ENCODE data around the gene SNAPC3. TPM values are rescaled to one million over a fixed set of nuclear protein-coding genes. Genes with fewer than 3 reads are reported as not detected.
A peak's percentile ranks its signal among the peaks of the same experiment; 100 is the strongest.
"Not testable (repeated sequence)": the region's sequence is repeated elsewhere in the genome, so short reads cannot be mapped to it uniquely, and the experiment has no call there.

SNAPC3 gene
- 10 to 100 TPM; 39.4 to 46.5 TPM for total RNA-seq

DNA sequence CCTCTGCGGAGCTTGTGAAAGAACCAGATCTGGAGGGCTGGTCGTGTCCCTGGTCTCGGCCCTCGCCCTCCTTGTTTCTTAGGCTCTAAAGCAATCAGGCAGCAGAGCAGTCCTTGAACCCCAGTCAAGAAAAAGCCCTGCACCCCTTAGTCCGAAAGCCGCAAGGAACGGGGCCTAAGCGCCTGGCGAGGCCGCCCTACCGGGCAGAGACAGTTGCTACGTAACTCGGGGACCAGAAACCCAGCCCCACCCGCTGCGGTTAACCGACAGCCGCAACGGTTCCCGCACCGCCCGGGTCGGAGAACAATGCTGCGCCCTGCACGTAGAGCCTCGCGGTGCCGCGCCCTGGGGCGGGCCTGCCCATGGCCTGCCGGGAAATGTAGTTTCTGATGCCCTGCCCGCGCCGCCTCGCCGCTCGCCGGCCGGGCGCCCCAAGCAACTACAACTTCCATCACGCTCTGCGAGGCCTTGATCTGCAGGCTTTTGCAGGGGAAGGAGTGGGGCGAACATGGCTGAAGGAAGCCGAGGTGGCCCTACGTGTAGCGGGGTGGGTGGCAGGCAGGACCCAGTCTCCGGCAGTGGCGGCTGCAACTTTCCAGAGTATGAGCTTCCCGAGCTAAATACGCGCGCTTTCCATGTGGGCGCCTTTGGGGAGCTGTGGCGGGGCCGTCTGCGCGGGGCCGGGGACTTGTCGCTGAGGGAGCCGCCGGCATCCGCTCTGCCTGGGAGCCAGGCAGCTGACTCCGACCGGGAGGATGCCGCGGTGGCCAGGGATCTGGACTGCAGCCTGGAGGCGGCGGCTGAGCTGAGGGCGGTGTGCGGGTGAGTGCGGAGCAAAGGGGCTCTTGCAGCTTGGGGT lies at the start of gene SNAPC3:
TSS of gene SNAPC3 (plus strand) at position 505 of the 859 bp plus-strand sequence. CDS start at position 509, 4 bp downstream.
- TF ChIP-seq, protein P1, sequence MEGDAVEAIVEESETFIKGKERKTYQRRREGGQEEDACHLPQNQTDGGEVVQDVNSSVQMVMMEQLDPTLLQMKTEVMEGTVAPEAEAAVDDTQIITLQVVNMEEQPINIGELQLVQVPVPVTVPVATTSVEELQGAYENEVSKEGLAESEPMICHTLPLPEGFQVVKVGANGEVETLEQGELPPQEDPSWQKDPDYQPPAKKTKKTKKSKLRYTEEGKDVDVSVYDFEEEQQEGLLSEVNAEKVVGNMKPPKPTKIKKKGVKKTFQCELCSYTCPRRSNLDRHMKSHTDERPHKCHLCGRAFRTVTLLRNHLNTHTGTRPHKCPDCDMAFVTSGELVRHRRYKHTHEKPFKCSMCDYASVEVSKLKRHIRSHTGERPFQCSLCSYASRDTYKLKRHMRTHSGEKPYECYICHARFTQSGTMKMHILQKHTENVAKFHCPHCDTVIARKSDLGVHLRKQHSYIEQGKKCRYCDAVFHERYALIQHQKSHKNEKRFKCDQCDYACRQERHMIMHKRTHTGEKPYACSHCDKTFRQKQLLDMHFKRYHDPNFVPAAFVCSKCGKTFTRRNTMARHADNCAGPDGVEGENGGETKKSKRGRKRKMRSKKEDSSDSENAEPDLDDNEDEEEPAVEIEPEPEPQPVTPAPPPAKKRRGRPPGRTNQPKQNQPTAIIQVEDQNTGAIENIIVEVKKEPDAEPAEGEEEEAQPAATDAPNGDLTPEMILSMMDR (IDR thresholded peaks at IDR 0.05) = no peak
- peak; percentile 71 for DNase-seq (ENCODE audit: low spot score)
- Histone ChIP-seq H3K4me1 (ENCODE audit: control insufficient read depth in 1 of 2, low read depth in 2 of 2) (peaks cover 10 to 37% of the 10 kb centered on the region in 2 donors), H3K27ac (peak within 1 kb of the TSS; percentile 78 to 86), H3K36me3 (peaks cover 10% of the 10 kb centered on the region), H3K4me3 (peak within 1 kb of the TSS; percentile 94), H3K27me3 (replicated peaks; ENCODE audit: insufficient read depth) (no peaks in the 10 kb centered on the region), H3K9me3 (no peaks in the 10 kb centered on the region)
- peak; percentile 92 for ATAC-seq (ENCODE audit: insufficient number of reproducible peaks, low FRiP score, low read depth)

DNA sequence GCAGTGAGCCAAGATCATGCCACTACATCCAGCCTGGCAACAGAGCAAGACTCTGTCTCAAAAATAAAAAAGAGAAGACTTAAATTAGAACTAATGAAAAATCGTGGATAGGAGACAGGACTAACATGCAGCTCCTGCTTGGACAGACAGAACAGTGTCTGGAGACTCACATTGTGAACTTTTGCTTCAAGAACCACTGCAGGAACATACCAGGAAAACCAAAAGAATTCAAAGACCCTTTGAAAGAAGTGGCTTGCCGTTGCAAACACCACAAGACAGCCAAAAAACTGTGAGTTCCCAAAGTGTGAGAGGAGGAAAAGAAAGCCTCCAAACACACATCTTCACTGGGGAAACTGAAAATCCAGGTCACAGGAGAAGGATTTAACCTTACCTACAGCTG lies 48.8 kb upstream of the SNAPC3 start:
- Histone ChIP-seq H3K4me1 (ENCODE audit: control insufficient read depth in 1 of 2, low read depth in 2 of 2) (peaks cover 7 to 39% of the 10 kb centered on the region in 2 donors), H3K4me3 (no peak overlapping the region), H3K27ac (peak overlapping the region; percentile 38 to 51), H3K9me3 (no peaks in the 10 kb centered on the region), H3K36me3 (no peaks in the 10 kb centered on the region), H3K27me3 (replicated peaks; ENCODE audit: insufficient read depth) (no peaks in the 10 kb centered on the region)
- ATAC-seq (ENCODE audit: insufficient number of reproducible peaks, low FRiP score, low read depth) (no peak), DNase-seq (ENCODE audit: low spot score) (no peak)
- TF ChIP-seq, protein P1 (IDR thresholded peaks at IDR 0.05) = no peak

DNA sequence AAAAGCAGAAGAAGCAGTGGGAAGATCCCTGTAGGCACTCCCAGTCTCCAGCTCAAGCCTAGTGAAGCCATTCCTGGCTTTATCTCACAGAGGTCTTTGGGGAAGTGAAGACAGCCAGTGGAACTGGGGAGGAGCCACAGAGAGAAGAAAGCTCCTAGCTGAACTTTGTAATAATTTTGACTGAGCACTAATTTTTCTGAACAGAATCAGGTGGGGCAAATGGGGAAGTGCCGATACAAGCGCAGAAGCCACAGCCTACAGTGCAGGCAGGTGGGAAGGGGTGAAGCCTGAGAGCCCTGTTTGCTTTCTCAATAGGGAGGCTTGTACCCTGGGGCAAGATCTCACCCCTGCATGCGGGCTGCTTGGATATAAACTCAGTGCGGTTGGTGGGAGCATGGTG lies 48.4 kb upstream of the SNAPC3 start:
- Histone ChIP-seq H3K27me3 (replicated peaks; ENCODE audit: insufficient read depth) (no peaks in the 10 kb centered on the region), H3K36me3 (no peaks in the 10 kb centered on the region), H3K4me1 (ENCODE audit: control insufficient read depth in 1 of 2, low read depth in 2 of 2) (peaks cover 7 to 39% of the 10 kb centered on the region in 2 donors), H3K4me3 (no peak overlapping the region), H3K27ac (peak overlapping the region; percentile 38 to 51), H3K9me3 (no peaks in the 10 kb centered on the region)
- ATAC-seq (ENCODE audit: insufficient number of reproducible peaks, low FRiP score, low read depth) (no peak), DNase-seq (ENCODE audit: low spot score) (no peak)
- TF ChIP-seq, protein P1 (IDR thresholded peaks at IDR 0.05) = no peak

DNA sequence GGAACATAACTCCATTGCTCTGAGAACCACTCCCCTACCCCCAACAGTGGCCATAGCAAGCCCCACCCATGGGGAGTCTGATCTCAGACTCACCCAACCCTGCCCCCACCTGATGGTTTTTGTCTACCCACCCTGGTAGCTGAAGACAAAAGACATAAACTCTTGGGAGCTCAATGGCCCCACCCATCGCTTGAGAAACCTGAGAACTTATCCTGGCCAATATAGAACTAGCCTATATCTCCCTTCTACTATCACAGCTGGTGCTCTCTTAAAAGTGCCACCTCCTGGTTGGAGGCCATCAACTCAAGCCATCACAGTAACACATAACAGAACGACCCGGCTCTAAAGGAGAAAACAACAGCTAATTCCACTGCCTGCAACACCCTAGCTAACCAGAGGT lies 47.9 kb upstream of the SNAPC3 start:
- no peak overlapping the region for H3K4me3 ChIP-seq
- H3K27ac ChIP-seq = no peak overlapping the region
- TF ChIP-seq, protein P1 (IDR thresholded peaks at IDR 0.05) = no peak
- H3K4me1 ChIP-seq (ENCODE audit: control insufficient read depth in 1 of 2, low read depth in 2 of 2) = peaks cover 7 to 39% of the 10 kb centered on the region in 2 donors
- DNase-seq (ENCODE audit: low spot score) (no peak), ATAC-seq (ENCODE audit: insufficient number of reproducible peaks, low FRiP score, low read depth) (no peak)
- H3K36me3 ChIP-seq = no peaks in the 10 kb centered on the region
- no peaks in the 10 kb centered on the region for H3K9me3 ChIP-seq
- H3K27me3 ChIP-seq (replicated peaks; ENCODE audit: insufficient read depth) = no peaks in the 10 kb centered on the region

DNA sequence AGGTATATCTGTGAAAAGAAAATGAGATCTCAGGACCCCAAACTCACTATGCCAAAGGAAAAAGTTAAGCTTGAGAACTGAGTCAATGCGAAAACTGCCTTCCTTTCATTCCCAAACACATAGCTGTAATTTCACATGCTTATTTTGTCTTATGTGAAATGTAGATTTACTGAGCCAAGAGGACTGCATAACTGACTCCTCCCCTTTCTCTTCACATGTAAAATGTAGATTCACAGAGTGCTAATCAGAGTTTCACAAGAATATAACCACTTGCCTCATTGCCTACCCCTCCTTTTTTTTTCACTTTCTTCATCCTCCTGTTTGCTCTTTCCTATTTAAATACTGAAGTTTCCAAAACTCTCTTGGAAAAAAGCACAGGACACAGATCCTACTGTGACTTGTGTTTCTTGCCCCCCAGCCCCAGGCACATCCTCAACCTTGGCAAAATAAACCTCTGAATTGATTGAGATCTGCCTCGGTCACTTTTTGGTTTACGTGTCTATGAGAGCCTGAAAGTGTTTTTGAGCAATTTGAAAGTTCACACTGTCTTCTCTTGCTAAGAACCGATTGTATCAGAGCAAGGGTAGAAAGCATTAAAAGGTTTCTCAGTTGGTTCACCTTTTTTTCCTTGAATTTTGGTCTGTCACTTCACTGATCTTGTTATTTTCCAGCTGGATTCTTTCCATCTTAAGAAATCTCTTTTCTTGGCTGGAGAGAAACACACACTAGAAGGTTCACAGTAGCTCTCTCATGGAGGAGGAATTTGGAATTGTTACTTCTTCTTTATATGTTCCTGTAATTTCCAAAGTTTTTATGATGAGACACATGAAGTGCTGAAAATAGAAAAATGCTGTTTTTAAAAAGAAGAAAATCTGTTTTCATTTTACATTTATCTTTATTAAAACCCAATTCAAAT lies 44.8 kb upstream of the SNAPC3 start:
- Histone ChIP-seq H3K4me1 (ENCODE audit: control insufficient read depth in 1 of 2, low read depth in 2 of 2) (peaks cover 7 to 28% of the 10 kb centered on the region in 2 donors), H3K27ac (peak overlapping the region; percentile 5 to 56), H3K9me3 (no peaks in the 10 kb centered on the region), H3K27me3 (replicated peaks; ENCODE audit: insufficient read depth) (no peaks in the 10 kb centered on the region), H3K4me3 (peak overlapping the region; percentile 18), H3K36me3 (no peaks in the 10 kb centered on the region)
- DNase-seq (ENCODE audit: low spot score) = no peak
- TF ChIP-seq, protein P1 (IDR thresholded peaks at IDR 0.05) = no peak
- ATAC-seq (ENCODE audit: insufficient number of reproducible peaks, low FRiP score, low read depth) = no peak

DNA sequence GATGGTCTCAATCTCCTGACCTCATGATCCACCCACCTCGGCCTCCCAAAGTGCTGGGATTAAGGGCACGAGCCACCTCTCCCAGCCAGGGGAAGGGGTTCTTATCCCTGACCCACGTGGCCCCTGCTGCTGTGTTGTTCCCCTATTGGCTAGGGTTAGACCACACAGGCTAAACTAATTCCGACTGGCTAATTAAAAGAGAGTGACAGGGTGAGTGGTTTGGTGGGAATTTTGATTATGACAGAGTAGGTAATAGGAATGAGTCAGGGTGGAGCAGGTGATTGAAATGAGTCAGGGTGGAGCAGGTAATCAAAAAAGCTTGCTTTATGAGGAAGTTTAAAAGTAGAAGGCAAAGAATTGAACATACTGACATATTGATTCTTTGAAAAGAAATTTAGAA lies 43.4 kb upstream of the SNAPC3 start:
- DNase-seq (ENCODE audit: low spot score); ATAC-seq (ENCODE audit: insufficient number of reproducible peaks, low FRiP score, low read depth); H3K9me3 ChIP-seq; H3K27ac ChIP-seq; H3K4me3 ChIP-seq; H3K36me3 ChIP-seq; H3K27me3 ChIP-seq (replicated peaks; ENCODE audit: insufficient read depth): not testable (repeated sequence)
- H3K4me1 ChIP-seq (ENCODE audit: control insufficient read depth in 1 of 2, low read depth in 2 of 2) = peaks cover 3 to 14% of the 10 kb centered on the region in 2 donors

DNA sequence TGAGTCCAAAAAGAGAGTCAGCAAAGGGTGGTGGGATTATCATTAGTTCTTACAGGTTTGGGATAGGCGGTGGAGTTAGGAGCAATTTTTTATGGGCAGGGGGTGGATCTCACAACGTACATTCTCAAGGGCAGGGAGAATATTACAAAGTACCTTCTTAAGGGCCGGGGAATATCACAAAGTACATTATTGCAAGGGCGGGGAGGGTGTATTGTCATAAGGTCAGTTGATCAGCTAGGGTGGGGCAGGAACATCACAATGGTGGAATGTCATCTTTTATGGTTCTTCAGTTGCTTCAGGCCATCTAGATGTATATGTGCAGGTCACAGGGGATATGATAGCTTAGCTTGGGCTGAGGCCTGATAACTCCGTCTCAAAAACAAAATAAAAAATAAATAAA lies 42.8 kb upstream of the SNAPC3 start:
- DNase-seq (ENCODE audit: low spot score); ATAC-seq (ENCODE audit: insufficient number of reproducible peaks, low FRiP score, low read depth); H3K4me3 ChIP-seq; H3K27me3 ChIP-seq (replicated peaks; ENCODE audit: insufficient read depth); H3K27ac ChIP-seq; H3K36me3 ChIP-seq; H3K9me3 ChIP-seq: not testable (repeated sequence)
- H3K4me1 ChIP-seq (ENCODE audit: control insufficient read depth in 1 of 2, low read depth in 2 of 2) = peaks cover 3 to 11% of the 10 kb centered on the region in 2 donors
